OCI-LY1 (cell line): ENCODE results near the gene ZBTB46.

Source experiments
- CTCF ChIP-seq: fragments of 200-600 bp; sonication (generic), shearing (Covaris generic); IDR thresholded peaks from 2 replicates; pipeline ENCODE4 v1.5.1; 2017; ENCODE audit warnings: mild to moderate bottlenecking, antibody characterized with exemption, low read length, moderate library complexity, mixed read lengths
- EZH2 ChIP-seq: fragments of 200-600 bp; sonication (generic), shearing (Covaris generic); IDR thresholded peaks from 2 replicates; pipeline ENCODE4 v1.8.0; 2017; ENCODE audit warnings: borderline replicate concordance, mixed run types, mild to moderate bottlenecking, antibody characterized with exemption, low read length, moderate library complexity, mixed read lengths

GRCh38 chr20:63758152-63758551 lies 72.9 kb downstream of the ZBTB46 start:
- no peak for TF ChIP-seq CTCF
- TF ChIP-seq EZH2 = no peak
